CD4-positive, alpha-beta T cell treated with Interleukin-1 beta for 1 hour (primary cell): ENCODE measurements around the gene LTO1.

Experiments
- DNase-seq, 2 donors: peaks; one replicate each; pipeline ENCODE4 v3.0.0-alpha.2; 2020 to 2022

LTO1 gene

GRCh38 chr11:69674886-69675714 is at the start of gene LTO1:
TSS of gene LTO1 (minus strand) at chr11:69675353. CDS start at chr11:69675239, 114 bp downstream.
- DNase-seq, result peak; percentile 93

DNA sequence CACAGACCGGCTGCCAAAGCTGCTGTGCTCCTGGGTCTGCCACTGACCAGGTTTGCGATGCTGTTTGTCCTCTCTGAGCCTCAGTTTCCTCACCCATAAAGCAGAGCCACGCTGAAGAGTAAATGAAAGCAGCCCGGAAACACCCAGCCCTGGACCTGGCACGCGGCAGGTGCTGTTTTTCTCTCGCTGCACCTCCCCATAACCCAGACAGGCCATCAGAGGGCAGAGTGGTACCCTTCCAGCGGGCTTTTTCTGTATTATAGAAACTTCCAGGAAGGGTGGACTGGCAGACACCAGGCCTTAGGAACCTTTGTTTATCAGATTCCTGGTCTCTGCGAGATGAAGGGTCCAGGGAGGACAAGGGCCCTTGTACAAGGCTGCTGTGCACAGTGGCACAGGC is 46.6 kb upstream of the LTO1 start:
- DNase-seq, result no peak

DNA sequence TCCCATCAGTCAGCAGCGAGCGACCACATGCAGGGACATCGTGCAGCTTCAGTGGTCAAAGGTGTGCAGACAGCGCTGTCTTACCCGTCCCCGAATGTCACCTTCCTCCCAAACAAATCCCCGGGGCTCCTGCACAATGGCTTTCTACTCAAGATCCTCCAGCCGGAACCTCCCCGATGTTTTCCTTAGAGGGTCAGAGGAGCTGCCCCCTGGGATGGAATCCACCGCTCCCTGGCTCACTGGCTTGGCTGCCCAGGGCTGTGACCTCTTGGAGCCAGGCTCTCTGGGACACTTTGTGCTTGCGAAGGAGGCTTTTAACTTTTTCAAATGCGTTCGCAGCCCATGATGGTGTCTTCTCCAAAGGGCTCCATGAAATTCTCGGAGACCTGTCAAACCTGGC is 46.0 kb upstream of the LTO1 start:
- DNase-seq, result no peak

GRCh38 chr11:69718912-69719311 is 43.8 kb upstream of the LTO1 start:
- DNase-seq, result no peak

- DNase-seq, result peak in 1 of 2 donors; percentile 6
Observed at GRCh38 chr11:69718147-69718546, 43.0 kb upstream of the LTO1 start.

DNA sequence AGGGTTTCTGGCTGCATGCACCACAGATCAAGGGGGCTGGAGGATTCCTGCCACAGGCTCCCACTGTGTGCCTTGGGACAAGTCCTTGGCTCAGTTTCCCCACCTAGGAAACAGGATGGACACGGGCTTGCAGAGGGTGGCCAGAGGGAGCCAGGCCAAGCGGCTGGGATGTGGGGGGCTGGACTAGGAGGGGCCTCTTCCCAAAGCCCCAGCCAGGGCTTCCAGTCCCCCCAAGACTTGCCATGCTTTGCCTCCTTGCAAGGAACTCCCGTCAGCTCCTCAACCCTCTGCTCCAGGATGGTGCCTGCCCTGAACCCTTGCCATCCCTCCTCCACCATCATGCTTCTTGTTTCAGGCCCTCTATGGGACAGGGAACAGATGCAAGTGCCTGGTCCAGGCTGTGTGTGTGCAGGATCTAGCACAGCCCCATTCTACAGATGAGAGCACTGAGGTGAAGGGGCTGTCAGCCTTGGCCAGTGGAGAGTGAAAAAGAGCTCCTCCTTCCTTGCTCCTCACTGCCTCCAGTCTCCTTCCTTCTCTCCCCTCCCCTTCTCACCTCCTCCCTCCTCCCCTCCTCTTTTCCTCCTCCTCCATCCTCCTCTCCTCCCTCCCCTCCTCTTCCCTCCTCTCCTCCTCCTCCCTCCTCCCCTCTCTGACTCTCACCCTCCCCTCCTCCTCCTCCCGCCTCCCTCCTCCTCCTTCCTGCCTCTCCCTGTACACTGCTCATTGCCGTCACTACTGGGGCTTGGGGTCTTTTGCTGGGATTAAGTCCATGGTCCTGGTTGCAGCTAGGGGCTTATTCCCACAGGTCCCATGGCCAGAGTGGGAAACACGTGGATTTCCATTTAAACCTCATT is 42.0 kb upstream of the LTO1 start:
- no peak for DNase-seq

GRCh38 chr11:69716099-69716498 is 40.9 kb upstream of the LTO1 start:
- DNase-seq, result no peak

GRCh38 chr11:69715446-69715845 is 40.3 kb upstream of the LTO1 start:
- no peak for DNase-seq

DNA sequence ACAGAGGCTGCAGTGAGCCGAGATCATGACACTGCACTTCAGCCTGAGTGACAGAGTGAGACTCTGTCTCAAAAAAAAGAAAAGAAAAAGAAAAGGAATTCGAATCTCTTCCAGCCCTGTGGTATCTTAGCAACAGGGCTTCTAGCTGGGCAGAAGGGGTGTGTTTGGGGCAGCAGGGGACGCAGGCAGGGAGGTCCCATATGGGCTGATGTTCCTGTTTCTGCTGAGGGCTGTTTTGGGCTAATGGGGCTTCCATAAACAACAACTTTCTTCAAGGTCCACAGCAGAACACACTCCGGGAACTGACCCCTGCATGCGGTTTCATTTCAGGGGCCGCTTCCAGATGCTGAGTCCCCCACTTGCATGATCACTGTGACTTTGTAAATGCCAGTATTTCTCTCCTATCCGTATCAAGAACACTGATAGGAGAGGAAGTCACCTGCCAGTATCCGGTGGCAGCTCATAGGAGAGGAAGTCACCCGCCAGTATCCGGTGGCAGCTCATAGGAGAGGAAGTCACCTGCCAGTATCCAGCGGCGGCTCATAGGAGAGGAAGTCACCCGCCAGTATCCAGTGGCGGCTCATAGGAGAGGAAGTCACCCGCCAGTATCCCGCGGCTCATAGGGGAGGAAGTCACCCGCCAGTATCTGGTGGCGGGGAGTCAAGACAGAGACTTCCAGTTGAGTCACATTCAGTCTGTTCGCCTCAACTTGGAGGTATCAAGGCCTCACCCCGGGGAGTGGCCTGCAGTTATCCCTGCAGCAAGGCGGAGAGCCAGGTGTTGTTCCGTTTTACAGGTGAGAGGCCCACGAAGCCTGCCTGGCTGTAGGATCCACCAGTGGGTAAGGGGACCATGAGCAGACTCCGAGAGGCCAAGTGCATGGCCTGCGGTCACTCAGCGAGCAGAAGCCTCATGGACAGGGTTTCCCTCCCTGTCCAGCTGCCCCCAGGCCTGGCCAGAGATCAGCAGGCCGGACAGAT is 37.0 kb upstream of the LTO1 start:
- peak; percentile 12 to 17 for DNase-seq

DNA sequence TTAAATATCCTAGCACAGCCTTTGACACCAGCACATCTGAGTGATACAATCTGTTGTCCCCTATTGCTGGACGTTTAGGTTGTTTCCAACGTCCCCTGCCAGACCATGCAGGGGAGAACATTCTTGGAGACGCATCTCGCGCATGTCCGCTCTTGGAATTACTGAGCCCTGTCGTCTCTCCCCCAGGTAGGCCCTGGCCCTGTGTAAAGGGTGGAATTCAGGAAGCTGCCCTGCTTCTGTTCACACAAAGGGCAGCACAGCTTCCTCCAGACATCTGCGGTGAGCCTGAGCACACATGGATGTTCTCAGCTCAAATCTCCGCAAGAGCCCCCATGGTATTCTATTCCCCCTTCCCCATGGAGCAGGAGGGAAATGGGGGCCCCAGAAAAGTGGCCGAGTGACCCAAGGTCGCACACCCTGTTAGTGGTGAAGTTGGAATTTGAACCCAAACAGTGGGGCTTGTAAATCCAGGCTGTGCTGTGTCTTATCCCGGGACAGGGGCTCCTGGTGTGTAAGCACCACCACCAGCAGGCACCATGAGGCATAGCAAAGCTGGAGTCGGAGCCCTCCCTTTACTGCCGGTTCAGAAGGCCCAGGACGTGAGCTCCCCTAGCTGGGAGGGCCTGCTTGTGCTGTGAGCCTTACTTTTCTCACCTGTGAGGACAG is 33.7 kb upstream of the LTO1 start:
- DNase-seq, result no peak

GRCh38 chr11:69707176-69707575 is 32.0 kb upstream of the LTO1 start:
- DNase-seq, result no peak

DNA sequence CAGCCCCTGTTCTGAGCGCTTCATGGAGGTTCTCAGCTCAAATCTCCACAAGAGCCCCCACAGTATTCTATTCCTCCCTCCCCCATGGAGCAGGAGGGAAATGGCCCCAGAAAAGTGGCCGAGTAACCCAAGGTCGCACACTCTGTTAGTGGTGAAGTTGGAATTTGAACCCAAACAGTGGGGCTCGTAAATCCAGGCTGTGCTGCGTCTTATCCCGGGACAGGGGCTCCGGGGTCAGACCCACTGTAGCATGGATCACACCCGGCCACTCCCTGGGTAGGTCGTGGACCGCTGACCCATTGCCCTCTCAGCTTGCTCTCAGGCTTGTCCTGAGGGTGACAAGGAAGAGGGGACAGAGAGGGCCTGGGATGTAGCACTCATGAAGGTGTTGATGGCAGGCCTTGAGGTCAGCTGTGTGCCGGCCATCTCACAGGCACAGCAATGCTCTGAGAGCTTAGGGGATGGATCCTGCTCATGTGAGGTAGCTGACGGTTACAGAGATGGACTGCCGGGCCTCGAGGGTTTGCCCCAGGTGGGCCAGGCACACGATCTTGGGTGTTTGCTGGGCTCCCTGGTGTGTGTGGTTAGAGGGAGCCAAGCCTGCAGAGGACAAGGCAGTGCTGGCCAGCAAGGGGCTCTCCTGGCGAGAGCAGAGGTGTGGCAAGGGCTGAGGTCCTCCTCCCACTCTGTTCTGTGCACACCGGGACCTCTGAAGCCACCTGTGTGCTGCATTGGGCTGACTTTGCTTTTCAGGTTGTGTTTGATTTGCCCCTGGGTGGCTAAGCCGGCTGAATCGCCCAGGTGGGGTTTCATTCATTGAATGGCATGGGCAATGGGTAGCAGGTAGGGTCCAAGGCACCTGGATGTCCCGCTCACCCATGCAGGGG is 31.0 kb upstream of the LTO1 start:
- no peak for DNase-seq

- DNase-seq, result no peak
Observed at GRCh38 chr11:69705351-69705811, 30.2 kb upstream of the LTO1 start.

GRCh38 chr11:69704508-69705253 is 29.5 kb upstream of the LTO1 start:
- no peak for DNase-seq

DNA sequence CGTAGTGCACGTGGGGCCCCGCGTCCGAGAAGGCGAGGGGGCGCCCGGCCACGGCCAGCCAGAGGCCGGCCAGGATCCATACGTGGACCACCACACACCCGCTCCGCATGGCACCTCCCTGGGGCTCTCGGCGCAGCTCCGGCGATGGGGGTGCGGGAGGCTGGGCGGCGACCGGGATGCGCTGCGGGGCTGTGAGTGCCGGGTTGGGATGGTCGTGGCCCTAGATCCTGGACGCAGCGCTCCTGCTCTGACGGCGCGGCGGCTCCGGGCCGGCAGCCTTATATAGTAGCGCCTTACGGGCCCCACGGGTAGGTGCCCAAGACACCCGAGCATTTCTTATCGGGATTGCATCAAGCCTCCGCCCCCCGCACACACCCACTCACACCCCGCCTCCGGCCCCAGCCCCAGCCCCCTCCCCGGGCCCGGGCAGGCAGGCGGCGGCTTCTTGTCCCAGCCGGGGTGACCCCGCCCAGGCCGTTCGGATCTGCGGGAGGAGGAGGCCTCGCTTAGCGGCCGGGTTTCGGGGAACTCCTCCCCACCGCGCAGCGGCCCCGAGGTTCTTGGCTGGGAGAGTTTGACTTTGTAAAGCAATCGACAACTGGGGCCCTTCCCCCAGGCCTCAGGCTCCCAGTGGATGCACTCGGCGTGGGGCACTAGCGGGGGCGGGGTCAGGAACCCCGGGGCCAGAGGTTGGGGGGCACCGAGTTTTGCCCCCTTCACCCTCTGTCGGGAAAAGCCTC is 28.8 kb upstream of the LTO1 start, which contains the start of gene FGF19:
TSS of gene FGF19 (minus strand) at position 255 of the 740 bp plus-strand sequence. CDS start at position 109, 146 bp downstream.
- no peak for DNase-seq

DNA sequence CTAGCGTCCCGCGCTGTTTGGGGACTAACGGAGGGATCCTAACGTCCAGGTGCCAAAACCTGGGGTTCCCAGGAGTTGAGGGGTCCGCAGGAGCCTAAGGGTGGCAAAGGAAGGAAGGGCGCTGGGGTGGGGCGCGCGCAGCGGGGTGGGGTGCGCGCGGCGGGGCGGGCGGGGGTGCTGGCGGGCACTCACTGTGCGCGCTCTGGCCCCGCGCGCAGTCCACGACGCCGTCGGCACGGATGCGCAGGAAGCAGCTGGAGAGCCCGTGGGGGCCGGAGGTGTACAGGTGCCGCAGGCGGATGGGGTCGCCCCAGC is 28.3 kb upstream of the LTO1 start:
- no peak for DNase-seq

GRCh38 chr11:69702769-69703452 is 27.8 kb upstream of the LTO1 start:
- DNase-seq, result no peak

- DNase-seq, result no peak
Observed at GRCh38 chr11:69702239-69702691, 27.1 kb upstream of the LTO1 start.
